Neural cell (in vitro differentiated cells): ENCODE data around the gene ARTN. TPM values are rescaled to one million over a fixed set of nuclear protein-coding genes. Genes with fewer than 3 reads are reported as not detected.
A peak's percentile ranks its signal among the peaks of the same experiment; 100 is the strongest.

Source experiments
- H2AFZ ChIP-seq: fragments of 200-600, 300-800 bp; sonication (generic), shearing (Covaris generic); 2 replicates; pipeline ENCODE4 v1.6.0; 2014; ENCODE audit warnings: low read depth, mild to moderate bottlenecking, antibody characterized with exemption, low read length, moderate library complexity
- H3F3A ChIP-seq: fragments of 200-600 bp; shearing (Covaris generic); 2 replicates; pipeline ENCODE4 v1.6.1; 2016; ENCODE audit warnings: mild to moderate bottlenecking, moderate library complexity, mixed read lengths, antibody characterized with exemption, low read length; ENCODE audit not compliant: insufficient read depth, poor library complexity, severe bottlenecking
- H3K27ac ChIP-seq: fragments of 200-600, 300-800 bp; sonication (generic), shearing (Covaris generic); 2 replicates; pipeline ENCODE4 v1.5.1; 2014; ENCODE audit warnings: mild to moderate bottlenecking, low read length, moderate library complexity
- H3K27me3 ChIP-seq: fragments of 300-800, 200-600 bp; sonication (generic), shearing (Covaris generic); 2 replicates; pipeline ENCODE4 v1.6.0; 2014; ENCODE audit warnings: mild to moderate bottlenecking, low read depth, low read length, moderate library complexity; ENCODE audit not compliant: insufficient read depth
- H3K36me3 ChIP-seq: fragments of 300-800, 200-600 bp; sonication (generic), shearing (Covaris generic); 2 replicates; pipeline ENCODE4 v1.5.1; 2014; ENCODE audit warnings: mild to moderate bottlenecking, antibody characterized with exemption, low read length, moderate library complexity; ENCODE audit not compliant: insufficient read depth
- H3K4me2 ChIP-seq: fragments of 300-800, 200-600 bp; sonication (generic), shearing (Covaris generic); 2 replicates; pipeline ENCODE4 v1.6.0; 2014; ENCODE audit warnings: mild to moderate bottlenecking, low read length
- H3K4me3 ChIP-seq: fragments of 300-800, 200-600 bp; sonication (generic), shearing (Covaris generic); 2 replicates; pipeline ENCODE4 v1.5.1; 2014; ENCODE audit warnings: mild to moderate bottlenecking, low read length, moderate library complexity
- H3K79me2 ChIP-seq: fragments of 200-600 bp; shearing (Covaris generic); replicated peaks from 2 replicates; pipeline ENCODE4 v1.6.0; 2014; ENCODE audit warnings: mild to moderate bottlenecking, low read length, moderate library complexity; ENCODE audit not compliant: insufficient read depth
- H3K9ac ChIP-seq: fragments of 300-800, 200-600 bp; sonication (generic), shearing (Covaris generic); 2 replicates; pipeline ENCODE4 v1.6.1; 2016; ENCODE audit warnings: mild to moderate bottlenecking, low read length, mixed read lengths
- H3K9me2 ChIP-seq: fragments of 200-600 bp; shearing (Covaris generic); 2 replicates; pipeline ENCODE4 v1.6.1; 2016; ENCODE audit warnings: mild to moderate bottlenecking, low read length, mixed read lengths; ENCODE audit not compliant: insufficient read depth
- H3K9me3 ChIP-seq: fragments of 200-600, 300-800 bp; sonication (generic), shearing (Covaris generic); 2 replicates; pipeline ENCODE4 v1.6.1; 2016; ENCODE audit warnings: mild to moderate bottlenecking, mixed run types, low read length, moderate library complexity, mixed read lengths
- H4K20me1 ChIP-seq: fragments of 200-600 bp; shearing (Covaris generic); 2 replicates; pipeline ENCODE4 v1.6.1; 2016; ENCODE audit warnings: mild to moderate bottlenecking, mixed run types; ENCODE audit not compliant: insufficient read depth
- EP300 ChIP-seq: fragments of 450-650 bp; conservative IDR thresholded peaks from 2 replicates; pipeline ENCODE4 v1.6.1; 2014; ENCODE audit warnings: antibody characterized with exemption, mild to moderate bottlenecking, moderate library complexity; ENCODE audit not compliant: poor library complexity, severe bottlenecking
- EZH2 ChIP-seq: fragments of 200-600, 300-800 bp; shearing (Covaris generic), sonication (generic); IDR thresholded peaks from 2 replicates; pipeline ENCODE4 v1.6.1; 2014; ENCODE audit warnings: antibody characterized with exemption, low read length, borderline replicate concordance, mild to moderate bottlenecking; ENCODE audit not compliant: insufficient read depth, poor library complexity, severe bottlenecking
- MXI1 ChIP-seq: fragments of 450-650 bp; conservative IDR thresholded peaks from 2 replicates; pipeline ENCODE4 v1.6.1; 2014; ENCODE audit warnings: antibody characterized with exemption, mild to moderate bottlenecking; ENCODE audit not compliant: poor library complexity, severe bottlenecking
- POLR2AphosphoS5 ChIP-seq: IDR thresholded peaks from 2 replicates; pipeline ENCODE4 v1.6.1; 2012
- RAD21 ChIP-seq: fragments of 450-650 bp; conservative IDR thresholded peaks from 2 replicates; pipeline ENCODE4 v1.6.1; 2014; ENCODE audit warnings: antibody characterized with exemption, mild to moderate bottlenecking, moderate library complexity
- SMC3 ChIP-seq: fragments of 450-650 bp; conservative IDR thresholded peaks from 2 replicates; pipeline ENCODE4 v1.6.1; 2014; ENCODE audit warnings: antibody characterized with exemption, mild to moderate bottlenecking, moderate library complexity; ENCODE audit not compliant: poor library complexity
- TAF1 ChIP-seq: IDR thresholded peaks from 2 replicates; pipeline ENCODE4 v1.6.1; 2012; ENCODE audit warnings: low read depth
- polyA plus RNA-seq: library from polyadenylated mRNA; depleted of rRNA; stranded (reverse); fragments of >200 nt; gene quantifications from 2 replicates; pipeline ENCODE4 v1.2.3, GENCODE V29; 2014
- TF ChIP-seq, protein P1 (sequence below): IDR thresholded peaks from 2 replicates; pipeline ENCODE4 v1.6.1; 2012; ENCODE audit warnings: borderline replicate concordance
- TF ChIP-seq, protein P2 (sequence below): fragments of 450-650 bp; IDR thresholded peaks from 2 replicates; pipeline ENCODE4 v1.5.1; 2014; ENCODE audit warnings: antibody characterized with exemption, mild to moderate bottlenecking, moderate library complexity; ENCODE audit not compliant: poor library complexity, severe bottlenecking

Gene ARTN
- polyA plus RNA-seq, 1 donor from 2014 or later: 1.4 TPM

DNA sequence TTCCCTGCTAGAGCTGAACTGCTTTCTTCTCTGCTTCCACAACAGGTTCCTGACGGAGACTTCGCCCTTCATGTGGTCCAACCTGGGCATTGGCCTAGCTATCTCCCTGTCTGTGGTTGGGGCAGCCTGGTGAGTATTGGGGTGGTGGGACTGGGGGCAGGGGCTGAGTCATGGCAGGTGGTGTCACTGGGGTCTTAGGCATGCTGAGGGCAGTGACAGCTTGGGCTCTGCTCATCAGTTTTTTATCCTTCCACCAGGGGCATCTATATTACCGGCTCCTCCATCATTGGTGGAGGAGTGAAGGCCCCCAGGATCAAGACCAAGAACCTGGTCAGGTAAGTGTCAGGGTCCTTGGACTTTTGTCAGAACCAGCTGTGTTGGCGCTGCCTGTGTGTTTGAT is 42.4 kb downstream of the ARTN start:
- no peak for TF ChIP-seq TAF1
- TF ChIP-seq, protein P1, sequence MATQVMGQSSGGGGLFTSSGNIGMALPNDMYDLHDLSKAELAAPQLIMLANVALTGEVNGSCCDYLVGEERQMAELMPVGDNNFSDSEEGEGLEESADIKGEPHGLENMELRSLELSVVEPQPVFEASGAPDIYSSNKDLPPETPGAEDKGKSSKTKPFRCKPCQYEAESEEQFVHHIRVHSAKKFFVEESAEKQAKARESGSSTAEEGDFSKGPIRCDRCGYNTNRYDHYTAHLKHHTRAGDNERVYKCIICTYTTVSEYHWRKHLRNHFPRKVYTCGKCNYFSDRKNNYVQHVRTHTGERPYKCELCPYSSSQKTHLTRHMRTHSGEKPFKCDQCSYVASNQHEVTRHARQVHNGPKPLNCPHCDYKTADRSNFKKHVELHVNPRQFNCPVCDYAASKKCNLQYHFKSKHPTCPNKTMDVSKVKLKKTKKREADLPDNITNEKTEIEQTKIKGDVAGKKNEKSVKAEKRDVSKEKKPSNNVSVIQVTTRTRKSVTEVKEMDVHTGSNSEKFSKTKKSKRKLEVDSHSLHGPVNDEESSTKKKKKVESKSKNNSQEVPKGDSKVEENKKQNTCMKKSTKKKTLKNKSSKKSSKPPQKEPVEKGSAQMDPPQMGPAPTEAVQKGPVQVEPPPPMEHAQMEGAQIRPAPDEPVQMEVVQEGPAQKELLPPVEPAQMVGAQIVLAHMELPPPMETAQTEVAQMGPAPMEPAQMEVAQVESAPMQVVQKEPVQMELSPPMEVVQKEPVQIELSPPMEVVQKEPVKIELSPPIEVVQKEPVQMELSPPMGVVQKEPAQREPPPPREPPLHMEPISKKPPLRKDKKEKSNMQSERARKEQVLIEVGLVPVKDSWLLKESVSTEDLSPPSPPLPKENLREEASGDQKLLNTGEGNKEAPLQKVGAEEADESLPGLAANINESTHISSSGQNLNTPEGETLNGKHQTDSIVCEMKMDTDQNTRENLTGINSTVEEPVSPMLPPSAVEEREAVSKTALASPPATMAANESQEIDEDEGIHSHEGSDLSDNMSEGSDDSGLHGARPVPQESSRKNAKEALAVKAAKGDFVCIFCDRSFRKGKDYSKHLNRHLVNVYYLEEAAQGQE: no peak
- Histone ChIP-seq H3K27me3 (no peaks in the 10 kb centered on the region), H3K36me3 (no peaks in the 10 kb centered on the region), H3K9me3 (no peaks in the 10 kb centered on the region), H3K27ac (no peak overlapping the region), H3K79me2 (peaks cover 40% of the 10 kb centered on the region), H4K20me1 (peaks cover 3% of the 10 kb centered on the region), H3K4me2 (peak overlapping the region; percentile 100), H3K9me2 (no peaks in the 10 kb centered on the region), H2AFZ (no peak overlapping the region), H3K9ac (peak overlapping the region; percentile 95), H3K4me3 (peak overlapping the region; percentile 94), H3F3A (no peaks in the 10 kb centered on the region)

DNA sequence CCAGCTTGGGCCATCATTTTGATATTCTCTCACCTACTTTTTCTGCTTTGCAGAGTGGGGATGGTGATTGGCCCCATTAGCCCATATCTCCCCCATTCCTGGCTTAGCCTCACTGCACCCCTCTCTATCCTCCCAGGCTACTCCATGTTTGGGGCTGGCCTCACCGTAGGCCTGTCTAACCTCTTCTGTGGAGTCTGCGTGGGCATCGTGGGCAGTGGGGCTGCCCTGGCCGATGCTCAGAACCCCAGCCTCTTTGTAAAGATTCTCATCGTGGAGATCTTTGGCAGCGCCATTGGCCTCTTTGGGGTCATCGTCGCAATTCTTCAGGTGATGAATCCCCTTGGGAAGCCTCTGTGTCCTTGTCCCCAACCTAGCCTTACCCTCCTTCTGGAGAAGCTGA is 43.3 kb downstream of the ARTN start:
- Histone ChIP-seq H3K36me3 (no peaks in the 10 kb centered on the region), H3K27me3 (no peaks in the 10 kb centered on the region), H3K4me2 (no peak overlapping the region), H3K9me2 (no peaks in the 10 kb centered on the region), H3K9ac (no peak overlapping the region), H3K79me2 (peaks cover 40% of the 10 kb centered on the region), H3K4me3 (peak overlapping the region; percentile 94), H3F3A (no peaks in the 10 kb centered on the region), H2AFZ (no peak overlapping the region), H3K27ac (no peak overlapping the region), H4K20me1 (peaks cover 3% of the 10 kb centered on the region), H3K9me3 (no peaks in the 10 kb centered on the region)
- TF ChIP-seq EZH2: no peak
- TF ChIP-seq TAF1: no peak
- no peak for TF ChIP-seq RAD21
- TF ChIP-seq POLR2AphosphoS5: no peak
- TF ChIP-seq EP300: no peak
- TF ChIP-seq, protein P2, sequence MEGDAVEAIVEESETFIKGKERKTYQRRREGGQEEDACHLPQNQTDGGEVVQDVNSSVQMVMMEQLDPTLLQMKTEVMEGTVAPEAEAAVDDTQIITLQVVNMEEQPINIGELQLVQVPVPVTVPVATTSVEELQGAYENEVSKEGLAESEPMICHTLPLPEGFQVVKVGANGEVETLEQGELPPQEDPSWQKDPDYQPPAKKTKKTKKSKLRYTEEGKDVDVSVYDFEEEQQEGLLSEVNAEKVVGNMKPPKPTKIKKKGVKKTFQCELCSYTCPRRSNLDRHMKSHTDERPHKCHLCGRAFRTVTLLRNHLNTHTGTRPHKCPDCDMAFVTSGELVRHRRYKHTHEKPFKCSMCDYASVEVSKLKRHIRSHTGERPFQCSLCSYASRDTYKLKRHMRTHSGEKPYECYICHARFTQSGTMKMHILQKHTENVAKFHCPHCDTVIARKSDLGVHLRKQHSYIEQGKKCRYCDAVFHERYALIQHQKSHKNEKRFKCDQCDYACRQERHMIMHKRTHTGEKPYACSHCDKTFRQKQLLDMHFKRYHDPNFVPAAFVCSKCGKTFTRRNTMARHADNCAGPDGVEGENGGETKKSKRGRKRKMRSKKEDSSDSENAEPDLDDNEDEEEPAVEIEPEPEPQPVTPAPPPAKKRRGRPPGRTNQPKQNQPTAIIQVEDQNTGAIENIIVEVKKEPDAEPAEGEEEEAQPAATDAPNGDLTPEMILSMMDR: no peak
- TF ChIP-seq, protein P1: no peak
- TF ChIP-seq MXI1: no peak
- TF ChIP-seq SMC3: no peak
